GM10266 (cell line): ENCODE data around the gene MICB.
"Not testable (repeated sequence)": the region's sequence is repeated elsewhere in the genome, so short reads cannot be mapped to it uniquely, and the experiment has no call there.

Source experiments
- DNase-seq: peaks from one replicate; pipeline ENCODE4 v3.0.0; 2012; ENCODE audit errors: extremely low spot score
- TF ChIP-seq, protein P1 (sequence below): IDR thresholded peaks from 2 replicates; pipeline ENCODE4 v1.5.1; 2012; ENCODE audit warnings: mild to moderate bottlenecking, low read depth; ENCODE audit not compliant: control insufficient read depth, insufficient read depth; ENCODE audit errors: missing control alignments

Gene MICB

GRCh38 chr6:31498748-31499147 is 803 bp downstream of the MICB start:
- TF ChIP-seq, protein P1, sequence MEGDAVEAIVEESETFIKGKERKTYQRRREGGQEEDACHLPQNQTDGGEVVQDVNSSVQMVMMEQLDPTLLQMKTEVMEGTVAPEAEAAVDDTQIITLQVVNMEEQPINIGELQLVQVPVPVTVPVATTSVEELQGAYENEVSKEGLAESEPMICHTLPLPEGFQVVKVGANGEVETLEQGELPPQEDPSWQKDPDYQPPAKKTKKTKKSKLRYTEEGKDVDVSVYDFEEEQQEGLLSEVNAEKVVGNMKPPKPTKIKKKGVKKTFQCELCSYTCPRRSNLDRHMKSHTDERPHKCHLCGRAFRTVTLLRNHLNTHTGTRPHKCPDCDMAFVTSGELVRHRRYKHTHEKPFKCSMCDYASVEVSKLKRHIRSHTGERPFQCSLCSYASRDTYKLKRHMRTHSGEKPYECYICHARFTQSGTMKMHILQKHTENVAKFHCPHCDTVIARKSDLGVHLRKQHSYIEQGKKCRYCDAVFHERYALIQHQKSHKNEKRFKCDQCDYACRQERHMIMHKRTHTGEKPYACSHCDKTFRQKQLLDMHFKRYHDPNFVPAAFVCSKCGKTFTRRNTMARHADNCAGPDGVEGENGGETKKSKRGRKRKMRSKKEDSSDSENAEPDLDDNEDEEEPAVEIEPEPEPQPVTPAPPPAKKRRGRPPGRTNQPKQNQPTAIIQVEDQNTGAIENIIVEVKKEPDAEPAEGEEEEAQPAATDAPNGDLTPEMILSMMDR, result no peak
- no peak for DNase-seq

DNA sequence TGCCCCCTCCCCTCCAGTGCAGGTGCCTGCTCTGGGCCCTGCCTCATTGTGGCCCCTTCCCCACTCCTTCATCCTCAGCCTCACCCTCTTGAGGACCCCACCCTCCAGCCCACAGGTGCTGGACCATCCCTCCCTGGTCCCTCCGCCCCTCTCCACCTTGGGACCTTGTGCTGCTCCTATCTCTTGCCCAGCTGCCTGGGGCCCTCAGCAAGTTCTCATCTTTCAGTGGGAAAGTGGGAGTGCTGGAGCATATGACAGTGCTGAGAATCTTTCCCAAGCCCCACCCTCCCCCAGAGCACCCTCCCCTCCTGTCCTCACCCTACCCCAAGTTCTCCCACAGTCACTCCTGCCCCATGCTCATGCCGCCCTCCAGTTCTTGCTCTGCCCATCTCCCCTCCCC is 1.7 kb downstream of the MICB start:
- DNase-seq, result not testable (repeated sequence)

DNA sequence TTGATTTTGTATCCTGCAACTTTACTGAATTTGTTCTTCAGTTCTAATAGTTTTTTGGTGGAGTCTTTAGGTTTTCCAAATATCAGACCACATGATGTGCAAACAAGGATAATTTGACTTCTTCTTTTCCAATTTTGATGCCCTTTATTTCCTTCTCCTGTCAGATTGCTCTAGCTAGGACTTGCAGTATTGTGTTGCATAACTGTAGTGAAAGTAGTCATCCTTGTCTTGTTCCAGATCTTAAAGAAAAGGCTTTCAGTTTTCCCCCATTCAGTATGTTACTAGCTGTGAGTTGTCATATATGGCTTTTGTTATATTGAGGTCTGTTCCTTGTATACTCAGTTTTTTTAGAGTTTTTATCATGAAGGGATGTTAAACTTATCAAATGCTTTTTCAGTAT is 4.6 kb downstream of the MICB start:
- TF ChIP-seq, protein P1, result no peak
- DNase-seq, result no peak

DNA sequence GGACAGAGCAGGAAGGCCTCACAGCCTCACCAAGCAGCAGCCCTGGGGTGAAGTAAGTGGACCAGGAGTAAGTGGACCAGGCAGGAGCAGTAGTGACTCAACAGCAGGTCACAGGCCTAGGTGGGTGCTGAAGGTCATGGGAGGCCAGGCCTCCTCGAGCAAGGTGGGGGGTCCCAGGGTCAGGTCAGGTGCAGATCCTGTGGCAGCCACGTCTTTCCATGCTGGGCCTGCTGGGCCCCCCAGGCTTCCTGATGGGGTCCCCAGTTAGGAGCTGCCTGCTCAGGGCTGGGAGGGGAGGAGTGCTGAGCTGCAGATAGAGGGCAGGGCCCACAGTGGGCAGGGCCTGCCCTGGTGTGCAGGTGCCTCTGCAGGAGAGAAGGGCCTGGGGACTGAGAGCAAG is 11.1 kb downstream of the MICB start:
- not testable (repeated sequence) for DNase-seq

DNA sequence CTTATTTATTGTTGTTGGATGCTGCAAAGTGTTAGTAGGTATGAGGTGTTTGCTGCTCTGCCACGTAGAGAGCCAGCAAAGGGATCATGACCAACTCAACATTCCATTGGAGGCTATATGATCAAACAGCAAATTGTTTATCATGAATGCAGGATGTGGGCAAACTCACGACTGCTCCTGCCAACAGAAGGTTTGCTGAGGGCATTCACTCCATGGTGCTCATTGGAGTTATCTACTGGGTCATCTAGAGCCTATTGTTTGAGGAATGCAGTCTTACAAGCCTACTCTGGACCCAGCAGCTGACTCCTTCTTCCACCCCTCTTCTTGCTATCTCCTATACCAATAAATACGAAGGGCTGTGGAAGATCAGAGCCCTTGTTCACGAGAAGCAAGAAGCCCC is 12.1 kb downstream of the MICB start:
- DNase-seq, result no peak
- TF ChIP-seq, protein P1, result no peak

GRCh38 chr6:31513456-31514165 is 15.7 kb downstream of the MICB start:
- no peak for DNase-seq
- TF ChIP-seq, protein P1, result no peak

- DNase-seq, result no peak
- TF ChIP-seq, protein P1, result no peak
Measured at GRCh38 chr6:31521835-31522234, 23.9 kb downstream of the MICB start.

GRCh38 chr6:31525553-31525931 is 27.6 kb downstream of the MICB start:
- DNase-seq, result no peak
- TF ChIP-seq, protein P1, result no peak
